Ureter (tissue), 1 donor: ENCODE data around the gene GPR55. TPM values are rescaled to one million over a fixed set of nuclear protein-coding genes. Genes with fewer than 3 reads are reported as not detected.
"Not testable (repeated sequence)": the region's sequence is repeated elsewhere in the genome, so short reads cannot be mapped to it uniquely, and the experiment has no call there.

Source experiments
- DNase-seq: peaks from one replicate; pipeline ENCODE4 v3.0.0-alpha.2; 2020; ENCODE audit warnings: low spot score
- total RNA-seq: library from RNA; stranded (reverse); gene quantifications from one replicate; pipeline ENCODE4 v1.2.4, GENCODE V29; 2023
- donor health status: DM: yes; HTN: yes; CAD: no.

GPR55 gene, protein sequence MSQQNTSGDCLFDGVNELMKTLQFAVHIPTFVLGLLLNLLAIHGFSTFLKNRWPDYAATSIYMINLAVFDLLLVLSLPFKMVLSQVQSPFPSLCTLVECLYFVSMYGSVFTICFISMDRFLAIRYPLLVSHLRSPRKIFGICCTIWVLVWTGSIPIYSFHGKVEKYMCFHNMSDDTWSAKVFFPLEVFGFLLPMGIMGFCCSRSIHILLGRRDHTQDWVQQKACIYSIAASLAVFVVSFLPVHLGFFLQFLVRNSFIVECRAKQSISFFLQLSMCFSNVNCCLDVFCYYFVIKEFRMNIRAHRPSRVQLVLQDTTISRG
- 0.39 TPM for total RNA-seq

DNA sequence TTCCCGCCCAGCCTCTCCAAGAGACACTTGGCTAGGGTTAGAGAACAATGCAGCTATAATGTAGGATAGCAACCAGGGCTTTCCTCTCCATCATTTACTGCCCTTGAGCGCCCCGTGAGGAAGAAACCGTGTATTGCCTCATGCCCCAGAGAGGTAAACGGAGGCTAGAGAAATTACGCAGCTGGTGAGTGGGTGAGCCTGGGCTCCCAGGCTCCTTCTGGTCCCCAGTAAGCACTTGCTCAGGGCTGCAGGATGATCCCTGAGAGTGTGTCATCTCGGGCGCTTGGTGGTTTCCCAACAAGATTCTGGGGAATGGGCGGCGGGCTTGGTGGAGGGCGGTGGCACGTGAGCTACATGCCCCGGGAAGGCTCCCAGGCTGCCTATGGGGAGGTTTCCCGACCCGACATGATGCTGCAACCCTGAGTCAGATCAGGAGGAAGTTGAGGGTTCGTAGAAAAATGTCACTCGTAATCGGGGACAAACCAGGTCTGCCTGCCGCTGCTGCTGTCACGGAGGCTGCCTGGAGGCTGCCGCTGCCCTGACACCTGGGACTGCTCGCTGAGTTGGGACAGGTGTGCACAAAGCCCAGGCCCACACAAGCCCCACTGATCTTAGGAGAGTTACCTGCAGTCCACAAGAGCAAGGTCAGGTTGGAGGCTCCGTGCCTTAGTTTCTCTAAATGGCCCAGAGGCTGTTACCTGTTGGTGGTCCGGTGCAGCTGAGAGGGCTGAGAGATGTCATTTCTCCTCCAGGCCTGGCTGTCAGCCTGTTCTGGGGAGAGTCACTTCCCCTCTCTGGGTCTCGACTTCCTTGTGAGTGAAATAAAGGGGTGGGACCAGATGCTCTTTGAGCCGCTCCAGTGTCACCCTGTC is at the start of gene GPR55:
TSS of gene GPR55 (minus strand) at position 773 of the 872 bp plus-strand sequence. CDS start 14,280 bp downstream, outside the sequence.
- DNase-seq, result no peak

DNA sequence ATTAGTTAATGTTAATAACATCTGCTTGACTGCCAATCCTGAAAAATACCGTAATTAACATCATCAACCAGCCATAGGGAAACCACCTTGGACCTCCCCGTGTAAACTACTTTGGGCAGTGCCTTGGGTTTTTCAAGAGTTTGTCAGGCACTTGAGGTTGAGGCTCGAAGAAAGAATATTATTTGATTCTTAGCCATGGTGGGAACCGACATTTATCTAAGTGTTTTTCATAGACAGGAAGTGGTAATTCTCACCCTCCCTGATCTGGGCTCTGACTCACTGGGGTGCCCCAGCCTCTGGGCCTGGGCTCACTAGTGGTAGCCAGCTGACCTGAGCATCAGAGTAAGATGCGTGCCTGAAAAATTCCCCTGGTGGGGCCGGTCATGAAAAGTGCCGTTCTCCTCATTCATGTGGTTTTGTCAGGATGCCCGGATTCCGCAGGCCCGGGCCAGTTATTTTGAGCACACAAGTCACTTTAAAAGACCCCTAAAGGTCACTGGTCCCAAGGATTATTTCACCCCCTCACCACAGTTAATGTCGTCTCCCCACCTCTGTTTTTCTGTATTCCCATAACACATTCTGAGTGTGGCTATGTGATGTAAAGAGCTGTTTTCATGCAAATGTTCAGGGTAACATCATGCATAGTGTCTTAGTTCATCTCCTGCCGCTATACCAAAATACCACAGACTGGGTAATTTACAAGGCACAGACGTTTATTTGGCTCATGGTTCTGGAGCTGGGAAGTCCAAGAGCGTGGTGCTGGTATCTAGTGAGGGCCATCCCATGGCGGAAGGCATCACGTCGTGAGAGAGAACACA is 49.3 kb upstream of the GPR55 start:
- DNase-seq, result no peak

DNA sequence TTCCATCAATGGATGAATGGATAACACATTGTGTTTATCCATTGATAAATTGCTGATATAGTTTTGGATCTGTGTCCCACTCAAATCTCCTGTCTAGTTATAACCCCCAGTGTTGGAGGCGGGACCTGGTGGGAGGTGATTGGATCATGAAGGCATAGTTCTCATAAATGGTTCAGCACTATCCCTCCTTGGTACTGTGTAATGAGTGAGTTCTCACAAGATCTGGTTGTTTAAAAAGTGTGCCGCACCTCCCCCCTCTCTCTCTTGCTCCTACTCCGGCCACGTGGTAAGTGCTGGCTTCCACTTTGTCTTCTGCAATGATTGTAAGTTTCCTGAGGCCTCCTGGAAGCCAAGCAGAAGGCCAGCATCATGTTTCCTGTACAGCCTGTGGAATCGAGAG is 47.0 kb upstream of the GPR55 start:
- DNase-seq, result no peak

DNA sequence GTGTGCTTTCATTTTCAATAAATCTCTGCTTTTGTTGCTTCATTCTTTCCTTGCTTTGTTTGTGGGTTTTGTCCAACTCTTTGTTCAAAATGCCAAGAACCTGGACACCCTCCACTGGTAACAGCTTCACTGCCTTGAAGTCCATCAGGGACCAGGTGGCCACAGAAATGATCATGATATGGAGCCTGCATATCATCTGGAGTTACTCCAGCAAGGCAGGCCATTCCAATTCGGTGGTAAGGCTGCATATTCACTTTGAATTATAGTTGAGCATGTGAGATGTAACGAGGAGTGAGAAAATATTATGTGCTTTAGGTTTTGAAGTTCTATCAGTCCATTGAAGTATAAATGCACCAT is 44.6 kb upstream of the GPR55 start:
- DNase-seq, result no peak

DNA sequence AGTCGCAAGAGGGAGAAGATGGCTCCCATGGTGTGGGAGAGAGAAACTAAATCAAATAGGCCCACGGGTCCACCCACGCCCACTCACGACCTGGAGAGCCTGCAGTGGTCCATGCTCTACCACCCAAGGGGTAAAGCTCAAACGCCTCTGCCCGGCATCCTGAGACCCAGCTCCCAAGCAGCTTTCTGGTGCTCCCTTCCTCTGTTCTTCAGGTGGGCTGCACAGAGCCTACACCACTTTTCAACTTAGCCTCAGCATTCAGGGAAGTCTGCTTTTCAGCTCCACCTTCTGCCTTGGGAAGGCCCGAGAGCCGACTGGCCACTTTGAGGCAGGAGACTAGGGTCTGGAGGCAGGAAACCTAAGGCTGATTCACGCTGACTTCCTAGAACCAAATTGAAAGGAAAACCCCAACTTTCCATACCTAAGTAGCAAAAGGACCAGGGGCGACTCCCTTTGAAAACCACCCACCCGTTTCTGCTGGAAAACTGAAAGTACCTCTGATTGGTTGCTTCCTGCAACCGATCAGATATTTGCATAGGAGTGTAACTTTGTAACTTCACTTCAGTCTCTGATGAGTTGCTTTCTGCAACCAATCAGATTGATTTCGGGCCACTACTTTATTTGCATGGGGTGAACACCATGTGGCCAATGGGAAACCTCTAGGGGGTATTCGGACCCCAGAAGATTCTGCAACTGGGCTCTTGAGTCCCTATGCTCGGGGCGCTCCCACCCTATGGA is 44.0 kb upstream of the GPR55 start:
- DNase-seq, result no peak

DNA sequence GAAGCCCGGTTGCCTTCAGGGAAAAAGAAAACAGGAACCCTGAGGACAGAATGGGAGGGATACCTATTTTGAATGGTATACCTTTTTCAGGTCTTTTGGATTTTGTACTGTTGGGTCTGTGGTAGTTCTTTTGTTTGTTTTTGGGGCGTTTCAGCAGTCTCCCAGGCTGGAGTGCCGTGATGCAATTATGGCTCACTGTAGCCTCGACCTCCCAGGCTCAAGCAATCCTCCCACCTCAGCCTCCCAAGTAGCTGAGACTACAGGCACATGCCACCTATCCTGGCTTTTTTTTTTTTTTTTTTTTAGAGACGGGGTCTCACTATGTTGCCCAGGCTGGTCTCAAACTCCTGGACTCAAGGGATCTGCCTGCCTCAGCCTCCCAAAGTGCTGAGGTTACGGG is 43.3 kb upstream of the GPR55 start:
- not testable (repeated sequence) for DNase-seq

DNA sequence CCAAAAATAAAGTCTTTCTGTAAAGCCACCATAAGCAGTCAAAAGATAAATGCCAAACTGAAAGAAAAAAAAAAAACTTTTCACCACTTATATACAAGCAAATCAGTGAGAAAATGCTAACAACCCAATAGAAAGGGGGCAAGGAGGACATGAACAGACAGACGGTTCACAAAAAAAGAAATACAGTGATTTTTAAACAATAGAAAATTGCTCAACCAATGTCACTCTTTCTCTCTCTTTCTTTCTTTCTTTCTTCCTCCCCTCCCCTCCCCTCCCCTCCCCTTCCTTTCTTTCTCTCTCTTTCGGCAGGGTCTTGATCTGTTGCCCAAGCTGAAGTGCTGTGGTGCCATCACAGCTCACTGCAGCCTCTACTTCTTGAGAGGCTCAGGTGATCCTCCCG is 42.1 kb upstream of the GPR55 start:
- no peak for DNase-seq

DNA sequence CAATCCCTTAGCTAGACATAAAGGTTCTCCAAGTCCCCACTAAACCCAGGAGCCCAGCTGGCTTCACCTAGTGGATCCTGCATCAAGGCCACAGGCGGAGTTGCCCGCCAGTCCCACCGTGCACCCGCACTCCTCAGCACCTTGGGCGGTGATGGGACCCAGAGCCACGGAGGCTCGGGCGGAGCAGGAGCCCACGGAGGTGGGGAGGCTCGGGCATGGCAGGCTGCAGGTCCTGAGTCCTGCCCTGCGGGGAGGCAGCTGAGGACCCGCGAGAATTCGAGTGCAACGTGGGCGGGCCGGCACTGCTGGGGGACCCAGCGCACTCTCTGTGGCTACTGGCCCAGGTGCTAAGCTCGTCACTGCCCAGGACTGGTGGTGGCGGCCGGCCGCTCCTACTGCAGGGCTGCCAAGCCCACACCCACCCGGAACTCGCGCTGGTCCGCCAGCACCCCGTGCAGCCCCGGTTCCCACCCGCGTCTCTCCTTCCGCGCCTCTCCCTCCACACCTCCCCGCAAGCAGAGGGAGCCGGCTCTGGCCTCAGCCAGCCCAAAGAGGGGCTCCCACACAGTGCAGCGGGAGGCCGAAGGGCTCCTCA is 39.2 kb upstream of the GPR55 start:
- DNase-seq, result no peak

DNA sequence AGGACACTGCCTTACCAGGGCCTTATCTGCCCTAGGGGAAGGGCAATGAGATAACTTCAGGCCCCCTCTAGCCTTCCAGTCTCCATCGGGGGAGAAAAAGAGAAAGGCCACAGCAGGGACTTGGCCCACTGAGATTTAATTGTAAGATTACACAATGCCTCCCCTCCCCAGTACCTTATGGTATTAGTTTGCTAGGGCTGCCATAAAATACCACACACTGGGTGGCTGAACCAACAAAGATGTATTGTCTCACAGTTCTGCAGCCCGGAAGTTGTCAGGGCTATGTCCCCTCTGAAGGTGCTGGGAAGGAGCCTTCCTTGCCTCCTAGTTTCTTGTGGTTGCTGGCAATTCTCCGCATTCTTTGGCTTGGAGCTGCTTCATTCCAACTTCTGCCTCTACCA is 36.0 kb upstream of the GPR55 start:
- DNase-seq, result no peak

DNA sequence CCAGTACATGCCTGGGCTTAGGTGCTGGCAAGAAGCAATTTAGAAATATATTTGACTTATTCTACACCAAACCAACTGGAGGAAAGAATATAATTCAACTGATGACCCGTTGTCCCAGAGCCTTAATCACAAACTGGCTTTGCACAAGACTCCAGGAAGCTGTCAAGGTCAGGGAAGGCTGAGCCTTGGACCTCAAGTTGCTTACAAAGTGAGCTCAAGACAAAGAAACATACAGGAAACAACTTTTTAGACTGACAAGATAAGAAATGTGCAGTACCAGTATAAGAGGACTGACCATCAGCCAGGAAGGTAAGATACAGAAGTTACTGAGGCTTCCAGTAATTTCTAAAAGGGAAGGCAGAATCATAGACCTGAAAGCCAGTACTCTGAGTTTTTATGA is 35.0 kb upstream of the GPR55 start:
- no peak for DNase-seq

DNA sequence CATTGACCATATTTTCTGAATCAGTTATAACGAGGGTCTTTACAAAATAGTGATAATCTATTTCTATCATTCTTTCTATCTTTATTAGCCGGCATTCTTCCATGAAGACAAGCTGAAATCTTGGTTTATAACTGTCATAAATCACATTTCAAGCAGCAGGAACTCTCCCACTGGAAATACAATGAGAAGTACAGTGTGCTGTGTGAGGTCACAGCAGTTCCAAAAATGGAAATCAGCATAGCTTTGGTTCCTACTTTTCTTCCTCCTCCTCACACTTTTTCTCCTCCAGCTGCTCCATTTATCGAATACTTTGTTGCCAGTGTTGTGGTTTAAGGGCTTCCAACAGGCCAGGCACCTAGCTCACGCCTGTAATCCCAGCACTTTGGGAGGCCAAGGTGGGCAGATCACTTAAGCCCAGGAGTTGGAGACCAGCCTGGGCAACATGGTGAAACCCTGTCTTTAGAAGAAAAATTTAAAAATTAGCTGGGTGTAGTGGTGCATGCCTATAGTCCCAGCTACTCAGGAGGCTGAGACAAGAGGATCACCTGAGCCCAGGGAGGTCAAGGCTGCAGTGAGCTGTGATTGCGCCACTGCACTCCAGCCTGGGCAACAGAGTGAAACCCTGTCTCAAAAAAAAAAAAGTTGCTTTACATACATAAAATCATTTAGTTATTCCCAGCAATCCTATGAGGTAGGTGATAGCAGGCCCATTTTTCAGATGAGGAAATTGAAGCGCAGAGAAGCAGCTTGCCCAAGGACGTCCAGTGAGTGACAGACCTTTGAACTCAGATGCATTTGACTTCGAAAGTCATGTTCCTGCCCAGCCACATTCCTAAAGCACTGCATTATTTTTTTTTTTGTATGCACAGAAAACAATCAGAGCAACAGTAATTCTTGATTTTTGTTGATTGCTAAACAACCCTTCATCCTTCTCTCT is 34.0 kb upstream of the GPR55 start:
- DNase-seq, result no peak

DNA sequence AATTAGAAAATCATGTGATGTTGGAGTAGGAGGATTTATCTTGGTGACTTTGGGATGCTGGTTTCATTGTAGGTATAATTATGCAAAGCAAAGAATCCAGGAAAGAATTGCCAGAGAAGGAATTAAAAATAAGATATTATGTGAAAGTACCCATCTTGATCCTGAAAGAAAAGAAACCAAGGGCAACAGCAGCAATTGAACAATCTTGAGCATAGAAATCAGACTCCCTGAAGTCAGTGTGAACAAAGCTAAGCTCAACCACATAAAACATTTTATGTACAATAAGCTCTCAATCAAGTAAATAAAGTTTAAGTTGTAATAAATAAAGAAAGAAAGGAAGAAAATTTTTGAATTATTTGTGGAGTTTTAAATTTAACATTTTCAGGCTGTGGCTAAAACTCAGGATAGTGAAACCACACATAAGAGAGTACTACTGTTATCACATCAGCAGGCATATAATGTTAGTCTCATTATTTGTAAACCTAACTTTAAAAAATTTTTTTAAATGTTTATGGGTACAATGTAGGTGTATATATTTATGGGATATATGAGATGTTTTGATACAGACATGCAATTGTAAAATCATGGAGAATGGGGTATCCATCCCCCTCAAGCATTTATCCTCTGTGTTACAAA is 32.8 kb upstream of the GPR55 start:
- no peak for DNase-seq

DNA sequence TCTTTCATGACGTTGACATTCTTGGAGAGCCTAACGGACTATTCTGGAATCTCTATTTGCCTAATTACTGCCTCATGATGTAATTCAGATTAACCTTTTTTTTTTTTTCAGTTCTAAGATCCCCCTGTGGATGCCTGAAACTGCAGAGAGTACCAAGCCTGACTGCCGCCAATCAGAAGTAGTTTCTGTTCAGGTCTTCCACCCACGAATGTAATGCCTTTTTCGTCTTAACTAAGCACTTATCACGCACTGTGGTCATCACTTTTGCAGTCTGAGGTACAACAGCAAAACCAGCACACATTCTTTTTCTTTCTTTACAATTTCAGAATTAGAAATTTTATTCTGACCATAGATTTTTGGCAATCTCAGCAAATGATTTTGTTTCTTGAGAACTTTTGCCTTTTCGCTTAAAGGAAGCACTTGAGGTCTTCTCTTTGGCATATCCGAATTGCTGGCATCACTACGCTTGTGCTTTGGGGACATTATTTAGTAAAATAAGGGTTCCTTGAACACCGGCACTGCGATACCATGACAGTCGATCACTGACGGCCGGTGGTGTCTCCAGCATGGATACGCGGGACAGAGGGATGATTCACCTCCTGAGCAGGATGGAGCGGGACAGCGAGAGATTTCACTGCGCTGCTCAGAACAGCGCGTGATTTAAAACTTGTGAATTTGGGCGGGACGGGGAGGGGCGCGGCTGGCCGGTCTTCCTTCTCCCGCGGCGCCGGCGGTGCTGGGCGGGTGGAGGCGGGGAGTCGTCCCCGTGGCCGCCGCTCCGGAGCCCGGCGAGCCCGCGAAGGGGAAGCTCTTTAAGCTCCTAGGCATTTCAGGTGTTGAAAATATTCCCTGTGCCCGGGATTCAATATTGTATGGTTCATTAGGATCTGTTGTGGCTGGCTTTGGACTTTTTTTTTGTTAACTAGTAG is 32.0 kb upstream of the GPR55 start:
- DNase-seq, result no peak

DNA sequence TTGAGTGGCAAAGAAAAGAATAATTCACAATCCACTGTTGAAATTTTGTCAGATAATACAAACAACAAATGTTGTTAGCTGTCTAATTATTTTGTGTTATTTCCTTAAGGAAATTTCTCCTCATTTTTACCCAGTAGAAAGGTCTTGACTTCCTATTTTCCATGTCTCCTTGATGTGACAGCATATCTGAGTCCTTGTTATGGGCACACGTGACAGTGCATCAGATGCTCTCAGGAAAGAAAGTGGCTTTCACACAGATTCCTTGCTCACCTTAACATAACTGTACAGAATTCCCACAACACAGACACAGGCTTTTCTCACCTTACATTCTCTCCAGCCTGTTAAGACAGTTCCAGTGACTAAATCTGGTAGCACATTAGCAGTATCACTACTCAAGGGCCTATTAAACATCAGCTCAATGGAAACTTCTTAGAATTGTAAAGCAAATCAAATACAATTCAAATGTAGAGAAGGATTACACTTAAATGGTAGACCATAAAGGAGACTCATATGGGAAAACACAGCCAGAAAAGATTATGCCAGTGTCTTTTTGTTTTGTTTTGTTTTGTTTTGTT is 30.2 kb upstream of the GPR55 start:
- DNase-seq, result no peak

DNA sequence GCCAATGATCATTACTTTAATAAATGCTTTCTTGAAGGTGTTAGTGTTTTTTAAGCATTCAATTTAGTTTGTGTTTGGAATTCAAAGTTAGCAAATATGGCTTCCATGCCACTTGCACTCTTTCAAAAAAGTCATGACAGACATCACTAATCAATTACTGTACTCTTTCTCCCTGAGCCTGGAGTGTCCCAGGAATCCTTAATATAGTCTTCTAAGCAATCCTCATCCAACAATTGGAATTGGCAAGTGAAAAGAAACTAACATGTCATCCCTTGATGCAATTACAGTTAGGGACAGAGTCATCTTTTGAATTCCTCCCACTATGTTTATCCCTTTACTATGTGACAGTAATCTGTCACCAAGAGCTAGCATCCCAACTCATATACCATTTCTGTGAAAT is 29.7 kb upstream of the GPR55 start:
- DNase-seq, result no peak

DNA sequence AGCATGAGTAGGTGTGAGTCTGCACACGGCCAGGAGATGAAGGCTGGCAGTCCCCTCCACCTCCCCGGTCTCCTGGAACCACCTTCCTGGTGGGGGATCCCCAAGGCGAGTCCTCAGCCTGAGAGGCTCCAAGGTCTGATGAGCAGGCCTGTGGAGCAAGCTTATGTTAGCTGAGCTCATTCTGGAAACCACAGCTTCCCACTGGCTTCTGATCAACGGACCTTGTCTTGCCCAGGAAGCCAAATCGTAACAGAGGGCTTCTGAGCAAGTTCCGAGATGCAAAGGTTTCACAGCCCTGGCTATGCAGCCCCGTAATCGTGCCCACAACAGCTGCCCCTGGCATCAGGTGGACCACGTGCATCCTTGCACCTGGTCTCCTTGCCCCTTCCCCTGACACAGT is 28.8 kb upstream of the GPR55 start:
- DNase-seq, result no peak

DNA sequence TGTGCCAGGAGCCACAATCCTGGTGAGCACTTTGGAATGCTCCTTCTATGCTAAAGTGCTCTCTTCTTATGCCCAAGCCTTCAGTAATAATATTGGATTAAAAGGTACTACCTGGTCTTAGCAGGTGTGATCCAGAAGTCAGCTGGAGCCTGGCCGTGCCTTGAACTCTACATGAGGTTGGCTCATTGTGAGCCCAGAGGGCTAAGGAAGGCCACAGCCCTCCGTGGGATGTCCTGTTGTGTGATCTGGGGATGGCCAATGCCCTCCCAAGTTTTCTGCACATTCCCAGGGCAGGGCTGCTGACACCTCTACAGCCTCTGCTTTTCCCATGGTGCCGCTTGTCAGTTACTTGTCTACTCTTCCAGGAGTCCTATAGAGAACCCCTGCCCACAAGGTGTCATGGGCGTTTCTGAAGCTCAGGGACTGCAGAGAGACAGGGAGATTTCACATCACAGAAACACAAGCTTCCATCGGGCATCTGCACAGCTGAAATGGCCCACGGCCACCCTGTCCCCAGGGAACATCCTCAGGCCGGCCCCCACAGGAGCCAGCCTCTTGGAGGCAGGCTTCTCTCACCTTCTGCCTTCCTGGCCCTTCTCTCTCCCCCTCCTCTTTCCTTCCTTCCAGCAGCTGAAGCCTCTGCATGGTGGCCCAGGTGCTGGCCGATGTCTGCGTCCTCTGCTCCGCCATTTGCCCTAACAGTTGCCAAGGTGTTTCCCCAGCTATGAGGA is 27.3 kb upstream of the GPR55 start:
- DNase-seq, result no peak
